SK-N-SH (cell line): Measurements from ENCODE around the gene COQ3. TPM values are rescaled to one million over a fixed set of nuclear protein-coding genes. Genes with fewer than 3 reads are reported as not detected.

Experiments used
- CTCF ChIA-PET: fragments of 300-600, 350-600 bp; formaldehyde crosslinking; extraction: SDS; loops from one replicate; lab custom pipeline; 2021; lab: Yijun Ruan, JAX
- POLR2A ChIA-PET: fragments of 350-600 bp; sonication (Branson Sonifier 250); formaldehyde crosslinking; extraction: SDS; loops from one replicate; lab custom pipeline; 2020; ENCODE audit warnings: antibody characterized with exemption, inconsistent platforms; lab: Yijun Ruan, JAX
- DNase-seq: peaks from one replicate; pipeline ENCODE4 v3.0.0; 2012
- H2AFZ ChIP-seq: fragments of 200-600 bp; sonication (generic); 2 replicates; pipeline ENCODE4 v1.8.1; 2016; ENCODE audit warnings: antibody characterized with exemption, mild to moderate bottlenecking, low read depth
- H3F3A ChIP-seq: fragments of 200-600 bp; sonication (generic); replicated peaks from 2 replicates; pipeline ENCODE3; 2016; ENCODE audit warnings: antibody characterized with exemption, mild to moderate bottlenecking; ENCODE audit not compliant: insufficient read depth
- H3K27ac ChIP-seq, 2 experiments: fragments of 200-500 bp in 1 of 2; fragments of 200-600 bp in 1 of 2; sonication (Bioruptor generic) in 1 of 2; sonication (generic), shearing (Covaris generic) in 1 of 2; 2 replicates each; pipeline versions ENCODE4 v1.5.1 to v1.6.1; 2014 to 2016; ENCODE audit warnings: low read depth in 2 of 2, inconsistent platforms in 1 of 2, low read length in 1 of 2, mild to moderate bottlenecking in 1 of 2, mixed read lengths in 1 of 2
- H3K27me3 ChIP-seq: fragments of 200-600 bp; sonication (generic), shearing (Covaris generic); 2 replicates; pipeline ENCODE4 v1.6.1; 2016; ENCODE audit warnings: mixed run types; ENCODE audit not compliant: insufficient read depth
- H3K36me3 ChIP-seq, 2 experiments: fragments of 200-500 bp in 1 of 2; fragments of 200-600 bp in 1 of 2; sonication (Bioruptor generic) in 1 of 2; sonication (generic) in 1 of 2; replicated peaks in 1 of 2; 2 replicates each; pipeline versions ENCODE3 to v1.5.1; 2014 to 2016; ENCODE audit warnings: low read length in 1 of 2, mild to moderate bottlenecking in 1 of 2; ENCODE audit not compliant: insufficient read depth in 2 of 2, control insufficient read depth in 1 of 2
- H3K4me1 ChIP-seq, 2 experiments: fragments of 200-500 bp in 1 of 2; fragments of 200-600 bp in 1 of 2; sonication (Bioruptor generic) in 1 of 2; sonication (generic), shearing (Covaris generic) in 1 of 2; 2 replicates each; pipeline versions ENCODE4 v1.5.1 to v1.6.1; 2014 to 2016; ENCODE audit warnings: low read depth in 1 of 2, low read length in 1 of 2, mixed run types in 1 of 2; ENCODE audit not compliant: insufficient read depth in 2 of 2, control insufficient read depth in 1 of 2
- H3K4me2 ChIP-seq: fragments of 200-600 bp; sonication (generic), shearing (Covaris generic); 2 replicates; pipeline ENCODE4 v1.6.1; 2017; ENCODE audit warnings: mixed run types
- H3K4me3 ChIP-seq, 2 experiments: fragments of 200-500 bp in 1 of 2; fragments of 200-600 bp in 1 of 2; sonication (Bioruptor generic) in 1 of 2; sonication (generic), shearing (Covaris generic) in 1 of 2; 2 replicates each; pipeline versions ENCODE4 v1.5.1 to v1.8.1; 2014 to 2016; ENCODE audit warnings: low read depth in 2 of 2, inconsistent platforms in 1 of 2, low read length in 1 of 2, mild to moderate bottlenecking in 1 of 2, mixed read lengths in 1 of 2, moderate library complexity in 1 of 2
- H3K79me2 ChIP-seq: fragments of 200-600 bp; sonication (generic); 2 replicates; pipeline ENCODE4 v1.8.1; 2017; ENCODE audit warnings: mild to moderate bottlenecking; ENCODE audit not compliant: insufficient read depth
- H3K9ac ChIP-seq: fragments of 200-600 bp; sonication (generic); 2 replicates; pipeline ENCODE4 v1.6.1; 2017; ENCODE audit warnings: mixed run types
- H3K9me2 ChIP-seq: fragments of 200-600 bp; sonication (generic); 2 replicates; pipeline ENCODE4 v1.6.1; 2017; ENCODE audit warnings: mixed run types
- H3K9me3 ChIP-seq: fragments of 200-600 bp; sonication (generic); 2 replicates; pipeline ENCODE4 v1.6.1; 2017; ENCODE audit warnings: mixed run types, mild to moderate bottlenecking, moderate library complexity
- H4K20me1 ChIP-seq: fragments of 200-600 bp; sonication (generic); 2 replicates; pipeline ENCODE4 v1.6.1; 2017; ENCODE audit warnings: mild to moderate bottlenecking, mixed run types; ENCODE audit not compliant: insufficient read depth
- CHD2 ChIP-seq: fragments of 150-350 bp; IDR thresholded peaks from 2 replicates; pipeline ENCODE4 v1.6.1; 2018; ENCODE audit warnings: low read length; ENCODE audit not compliant: partially characterized antibody
- ELF1 ChIP-seq: IDR thresholded peaks from 2 replicates; pipeline ENCODE4 v1.4.0; 2012
- FOSL2 ChIP-seq: IDR thresholded peaks from 2 replicates; pipeline ENCODE4 v1.4.0; 2012; ENCODE audit warnings: low read depth, mild to moderate bottlenecking, moderate library complexity, borderline replicate concordance
- JUND ChIP-seq: IDR thresholded peaks from 2 replicates; pipeline ENCODE4 v1.4.0; 2012
- RAD21 ChIP-seq: IDR thresholded peaks from 2 replicates; pipeline ENCODE4 v1.6.1; 2012; ENCODE audit warnings: mild to moderate bottlenecking, low read length
- RCOR1 ChIP-seq: fragments of 150-350 bp; IDR thresholded peaks from 2 replicates; pipeline ENCODE4 v1.6.1; 2017; ENCODE audit warnings: antibody characterized with exemption, low read length
- RXRA ChIP-seq: IDR thresholded peaks from 2 replicates; pipeline ENCODE4 v1.4.0; 2012; ENCODE audit warnings: low read depth, mild to moderate bottlenecking, borderline replicate concordance
- TCF12 ChIP-seq: IDR thresholded peaks from 2 replicates; pipeline ENCODE4 v1.4.0; 2012
- TEAD4 ChIP-seq: IDR thresholded peaks from 2 replicates; pipeline ENCODE4 v1.4.0; 2012; ENCODE audit warnings: mild to moderate bottlenecking, borderline replicate concordance; ENCODE audit not compliant: insufficient read depth
- YY1 ChIP-seq: IDR thresholded peaks from 2 replicates; pipeline ENCODE4 v1.4.0; 2012; ENCODE audit warnings: low read depth, mild to moderate bottlenecking
- WGBS: methylation state at CpG from one replicate; pipeline ENCODE4 v1.1.6; 2017; ENCODE audit warnings: low lambda C conversion rate; 5-methylcytosine and 5-hydroxymethylcytosine counted together
- polyA plus RNA-seq, 3 experiments: library from polyadenylated mRNA; depleted of rRNA; stranded (reverse); fragments of >200 nt; gene quantifications; 2 replicates each; pipeline ENCODE4 v1.2.3, GENCODE V29; 2012
- TF ChIP-seq, protein P1 (sequence below): IDR thresholded peaks from 2 replicates; pipeline ENCODE4 v1.4.0; 2012; ENCODE audit warnings: low read depth, borderline replicate concordance

Gene COQ3
- polyA plus RNA-seq, 1 of the 3 experiments (the other 2 are of a cell fraction): 6.4 TPM

DNA sequence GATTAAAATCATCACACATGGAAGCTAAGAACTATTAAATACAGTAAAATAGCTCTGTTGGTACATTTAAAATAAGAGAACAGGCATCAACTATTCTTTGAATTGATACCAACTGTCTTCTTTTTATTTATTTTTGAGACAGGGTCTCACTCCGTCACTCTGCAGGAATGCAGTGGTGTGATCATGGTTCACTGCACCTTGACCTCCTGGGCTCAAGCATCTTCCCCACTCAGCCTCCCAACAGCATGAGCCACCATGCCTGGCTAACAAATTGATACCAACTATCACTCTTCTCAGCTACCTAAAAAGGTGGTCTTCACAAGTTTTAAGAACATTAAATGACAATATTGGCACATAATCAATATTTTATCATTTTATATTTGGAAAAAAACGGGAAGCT is 38.9 kb upstream of the COQ3 start:
- Histone ChIP-seq H3K9me2 (no peaks in the 10 kb centered on the region), H2AFZ (no peak overlapping the region), H3K4me3 (no peak overlapping the region), H3K4me2 (no peak overlapping the region), H3K27me3 (no peaks in the 10 kb centered on the region), H3K9ac (no peak overlapping the region), H3F3A (peaks cover 15% of the 10 kb centered on the region), H3K9me3 (no peaks in the 10 kb centered on the region), H3K27ac (no peak overlapping the region), H3K79me2 (peaks cover 6% of the 10 kb centered on the region; the same call in 1 of the 2 replicates), H3K4me1 (peaks cover 0 to 5% of the 10 kb centered on the region in 2 experiments; a peak in 2 of 4 replicates), H4K20me1 (no peaks in the 10 kb centered on the region), H3K36me3 (peaks cover 20 to 36% of the 10 kb centered on the region in 2 experiments)
- TF ChIP-seq RAD21: no peak
- TF ChIP-seq TEAD4: no peak
- no peak for DNase-seq
- ChIA-PET POLR2A (no interaction called here), CTCF (interaction anchor here (0.7 to 2.3 kb wide), 8 partner anchors 7 to 103 kb away, joined by 3 to 14 read pairs (median 4); partner anchors contain the start of gene PNISR)
- 97% methylated on average over 2 of the region's 2 CpGs for WGBS

DNA sequence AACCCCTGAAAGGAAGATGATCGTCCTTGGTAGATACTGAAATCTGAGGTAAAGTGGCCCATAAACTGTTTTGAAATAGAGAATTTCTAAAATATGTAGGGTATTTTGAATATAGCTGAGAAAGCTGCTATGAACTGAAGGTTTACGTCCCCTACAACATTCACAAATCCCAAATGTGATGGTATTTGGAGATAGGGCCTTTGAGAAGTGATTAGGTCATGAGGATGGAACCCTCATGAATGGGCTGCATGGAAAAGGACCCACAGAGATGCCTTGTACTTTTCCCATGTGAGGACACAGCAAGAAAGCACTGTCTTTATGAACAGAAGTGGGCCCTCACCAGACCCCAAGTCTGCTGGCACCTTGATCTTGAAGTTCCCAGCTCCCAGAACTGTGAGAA is 37.9 kb upstream of the COQ3 start:
- H3K36me3 ChIP-seq: peaks cover 20 to 33% of the 10 kb centered on the region in 2 experiments
- H4K20me1 ChIP-seq: no peaks in the 10 kb centered on the region
- DNase-seq: no peak
- no peak for TF ChIP-seq CHD2
- TF ChIP-seq ELF1: no peak
- WGBS: 98% methylated on average over 2 of the region's 2 CpGs
- H3K4me1 ChIP-seq: peaks cover 3 to 8% of the 10 kb centered on the region in 2 experiments; a peak in 3 of 4 replicates
- no peak overlapping the region for H3K4me3 ChIP-seq
- CTCF ChIA-PET: interaction anchor here (0.9 to 1.4 kb wide), 2 partner anchors 10 to 97 kb away, joined by 3 read pairs; no protein-coding TSS in a partner anchor
- no peak overlapping the region for H3K9ac ChIP-seq
- peaks cover 16% of the 10 kb centered on the region; the same call in 1 of the 2 replicates for H3K79me2 ChIP-seq
- no peak overlapping the region for H2AFZ ChIP-seq
- no peaks in the 10 kb centered on the region for H3K9me2 ChIP-seq
- POLR2A ChIA-PET: no interaction called here
- no peak overlapping the region for H3K4me2 ChIP-seq
- H3K27me3 ChIP-seq: no peaks in the 10 kb centered on the region
- no peak overlapping the region; a peak in 1 of 4 replicates for H3K27ac ChIP-seq
- H3F3A ChIP-seq: peaks cover 15% of the 10 kb centered on the region
- no peaks in the 10 kb centered on the region for H3K9me3 ChIP-seq

DNA sequence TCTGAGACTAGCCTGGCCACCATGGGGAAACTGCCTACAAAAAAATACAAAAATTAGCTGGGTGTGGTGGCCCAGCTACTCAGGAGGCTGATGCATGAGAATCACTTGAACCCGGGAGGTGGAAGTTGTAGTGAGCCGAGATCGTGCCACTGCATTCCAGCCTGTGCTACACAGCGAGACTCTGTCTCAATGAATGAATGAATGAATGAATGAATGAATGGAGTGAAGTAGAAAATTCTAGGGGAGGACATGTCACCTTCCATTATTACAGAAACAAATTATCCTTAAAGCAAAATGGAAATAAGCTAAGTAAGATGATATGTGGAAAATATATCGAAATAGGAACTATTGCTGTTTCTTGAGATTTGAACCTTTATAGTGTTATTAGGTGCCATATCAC is 34.0 kb upstream of the COQ3 start:
- Histone ChIP-seq H3K9me3 (no peaks in the 10 kb centered on the region), H3K9me2 (no peaks in the 10 kb centered on the region), H3K79me2 (peaks cover 44% of the 10 kb centered on the region), H3K9ac (no peak overlapping the region), H4K20me1 (peaks cover 16% of the 10 kb centered on the region), H3K4me1 (peaks cover 8 to 10% of the 10 kb centered on the region in 2 experiments)
- DNase-seq: no peak
- CTCF ChIA-PET: interaction anchor here (0.6 to 1.4 kb wide), 2 partner anchors 78 to 98 kb away, joined by 3 read pairs; partner anchors contain the start of gene FAXC
- WGBS: 97% methylated on average over 5 of the region's 5 CpGs
- no peak for TF ChIP-seq RXRA
- TF ChIP-seq RAD21: no peak
- TF ChIP-seq YY1: no peak
- TF ChIP-seq, protein P1, sequence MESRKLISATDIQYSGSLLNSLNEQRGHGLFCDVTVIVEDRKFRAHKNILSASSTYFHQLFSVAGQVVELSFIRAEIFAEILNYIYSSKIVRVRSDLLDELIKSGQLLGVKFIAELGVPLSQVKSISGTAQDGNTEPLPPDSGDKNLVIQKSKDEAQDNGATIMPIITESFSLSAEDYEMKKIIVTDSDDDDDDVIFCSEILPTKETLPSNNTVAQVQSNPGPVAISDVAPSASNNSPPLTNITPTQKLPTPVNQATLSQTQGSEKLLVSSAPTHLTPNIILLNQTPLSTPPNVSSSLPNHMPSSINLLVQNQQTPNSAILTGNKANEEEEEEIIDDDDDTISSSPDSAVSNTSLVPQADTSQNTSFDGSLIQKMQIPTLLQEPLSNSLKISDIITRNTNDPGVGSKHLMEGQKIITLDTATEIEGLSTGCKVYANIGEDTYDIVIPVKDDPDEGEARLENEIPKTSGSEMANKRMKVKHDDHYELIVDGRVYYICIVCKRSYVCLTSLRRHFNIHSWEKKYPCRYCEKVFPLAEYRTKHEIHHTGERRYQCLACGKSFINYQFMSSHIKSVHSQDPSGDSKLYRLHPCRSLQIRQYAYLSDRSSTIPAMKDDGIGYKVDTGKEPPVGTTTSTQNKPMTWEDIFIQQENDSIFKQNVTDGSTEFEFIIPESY: no peak
- no peak for TF ChIP-seq RCOR1
- no peak for TF ChIP-seq JUND
- no peak for TF ChIP-seq FOSL2
- no peak for TF ChIP-seq TCF12
- TF ChIP-seq, all 33 proteins: peak for 0
- POLR2A ChIA-PET: no interaction called here
- H3K27me3 ChIP-seq: no peaks in the 10 kb centered on the region
- no peak overlapping the region for H3K4me3 ChIP-seq
- no peak overlapping the region for H3K27ac ChIP-seq
- H3K36me3 ChIP-seq: peaks cover 17% of the 10 kb centered on the region in 2 experiments
- no peak overlapping the region for H3K4me2 ChIP-seq
- no peak overlapping the region for H2AFZ ChIP-seq
- peaks cover 16% of the 10 kb centered on the region for H3F3A ChIP-seq
